SK-N-SH (cell line): Measurements from ENCODE around the gene ADPGK. TPM values are rescaled to one million over a fixed set of nuclear protein-coding genes. Genes with fewer than 3 reads are reported as not detected.

Source experiments
- CTCF ChIA-PET: fragments of 300-600, 350-600 bp; formaldehyde crosslinking; extraction: SDS; loops from one replicate; lab custom pipeline; 2021; lab: Yijun Ruan, JAX
- POLR2A ChIA-PET: fragments of 350-600 bp; sonication (Branson Sonifier 250); formaldehyde crosslinking; extraction: SDS; loops from one replicate; lab custom pipeline; 2020; ENCODE audit warnings: antibody characterized with exemption, inconsistent platforms; lab: Yijun Ruan, JAX
- DNase-seq: peaks from one replicate; pipeline ENCODE4 v3.0.0; 2012
- H2AFZ ChIP-seq: fragments of 200-600 bp; sonication (generic); 2 replicates; pipeline ENCODE4 v1.8.1; 2016; ENCODE audit warnings: antibody characterized with exemption, mild to moderate bottlenecking, low read depth
- H3F3A ChIP-seq: fragments of 200-600 bp; sonication (generic); replicated peaks from 2 replicates; pipeline ENCODE3; 2016; ENCODE audit warnings: antibody characterized with exemption, mild to moderate bottlenecking; ENCODE audit not compliant: insufficient read depth
- H3K27ac ChIP-seq, 2 experiments: fragments of 200-500 bp in 1 of 2; fragments of 200-600 bp in 1 of 2; sonication (Bioruptor generic) in 1 of 2; sonication (generic), shearing (Covaris generic) in 1 of 2; 2 replicates each; pipeline versions ENCODE4 v1.5.1 to v1.6.1; 2014 to 2016; ENCODE audit warnings: low read depth in 2 of 2, inconsistent platforms in 1 of 2, low read length in 1 of 2, mild to moderate bottlenecking in 1 of 2, mixed read lengths in 1 of 2
- H3K27me3 ChIP-seq: fragments of 200-600 bp; sonication (generic), shearing (Covaris generic); 2 replicates; pipeline ENCODE4 v1.6.1; 2016; ENCODE audit warnings: mixed run types; ENCODE audit not compliant: insufficient read depth
- H3K36me3 ChIP-seq, 2 experiments: fragments of 200-500 bp in 1 of 2; fragments of 200-600 bp in 1 of 2; sonication (Bioruptor generic) in 1 of 2; sonication (generic) in 1 of 2; replicated peaks in 1 of 2; 2 replicates each; pipeline versions ENCODE3 to v1.5.1; 2014 to 2016; ENCODE audit warnings: low read length in 1 of 2, mild to moderate bottlenecking in 1 of 2; ENCODE audit not compliant: insufficient read depth in 2 of 2, control insufficient read depth in 1 of 2
- H3K4me1 ChIP-seq, 2 experiments: fragments of 200-500 bp in 1 of 2; fragments of 200-600 bp in 1 of 2; sonication (Bioruptor generic) in 1 of 2; sonication (generic), shearing (Covaris generic) in 1 of 2; 2 replicates each; pipeline versions ENCODE4 v1.5.1 to v1.6.1; 2014 to 2016; ENCODE audit warnings: low read depth in 1 of 2, low read length in 1 of 2, mixed run types in 1 of 2; ENCODE audit not compliant: insufficient read depth in 2 of 2, control insufficient read depth in 1 of 2
- H3K4me2 ChIP-seq: fragments of 200-600 bp; sonication (generic), shearing (Covaris generic); 2 replicates; pipeline ENCODE4 v1.6.1; 2017; ENCODE audit warnings: mixed run types
- H3K4me3 ChIP-seq, 2 experiments: fragments of 200-500 bp in 1 of 2; fragments of 200-600 bp in 1 of 2; sonication (Bioruptor generic) in 1 of 2; sonication (generic), shearing (Covaris generic) in 1 of 2; 2 replicates each; pipeline versions ENCODE4 v1.5.1 to v1.8.1; 2014 to 2016; ENCODE audit warnings: low read depth in 2 of 2, inconsistent platforms in 1 of 2, low read length in 1 of 2, mild to moderate bottlenecking in 1 of 2, mixed read lengths in 1 of 2, moderate library complexity in 1 of 2
- H3K79me2 ChIP-seq: fragments of 200-600 bp; sonication (generic); 2 replicates; pipeline ENCODE4 v1.8.1; 2017; ENCODE audit warnings: mild to moderate bottlenecking; ENCODE audit not compliant: insufficient read depth
- H3K9ac ChIP-seq: fragments of 200-600 bp; sonication (generic); 2 replicates; pipeline ENCODE4 v1.6.1; 2017; ENCODE audit warnings: mixed run types
- H3K9me2 ChIP-seq: fragments of 200-600 bp; sonication (generic); 2 replicates; pipeline ENCODE4 v1.6.1; 2017; ENCODE audit warnings: mixed run types
- H3K9me3 ChIP-seq: fragments of 200-600 bp; sonication (generic); 2 replicates; pipeline ENCODE4 v1.6.1; 2017; ENCODE audit warnings: mixed run types, mild to moderate bottlenecking, moderate library complexity
- H4K20me1 ChIP-seq: fragments of 200-600 bp; sonication (generic); 2 replicates; pipeline ENCODE4 v1.6.1; 2017; ENCODE audit warnings: mild to moderate bottlenecking, mixed run types; ENCODE audit not compliant: insufficient read depth
- CHD2 ChIP-seq: fragments of 150-350 bp; IDR thresholded peaks from 2 replicates; pipeline ENCODE4 v1.6.1; 2018; ENCODE audit warnings: low read length; ENCODE audit not compliant: partially characterized antibody
- FOXJ3 ChIP-seq: sonication (generic); formaldehyde crosslinking; IDR thresholded peaks from 2 replicates; pipeline ENCODE4 v1.5.1; 2020; ENCODE audit warnings: mild to moderate bottlenecking, missing genetic modification reagents
- GATA2 ChIP-seq: sonication (generic); formaldehyde crosslinking; IDR thresholded peaks from 2 replicates; pipeline ENCODE4 v1.5.0; 2020; ENCODE audit warnings: mild to moderate bottlenecking, missing genetic modification reagents
- JUND ChIP-seq: IDR thresholded peaks from 2 replicates; pipeline ENCODE4 v1.4.0; 2012
- MAX ChIP-seq: IDR thresholded peaks from 2 replicates; pipeline ENCODE4 v1.4.0; 2012; ENCODE audit warnings: low read depth
- MEF2A ChIP-seq: IDR thresholded peaks from 2 replicates; pipeline ENCODE4 v1.4.0; 2012; ENCODE audit warnings: low read depth, borderline replicate concordance
- MXI1 ChIP-seq: IDR thresholded peaks from 2 replicates; pipeline ENCODE4 v1.6.1; 2012; ENCODE audit warnings: mild to moderate bottlenecking, low read depth, low read length, improper control_type of control experiment
- NRF1 ChIP-seq: IDR thresholded peaks from 2 replicates; pipeline ENCODE4 v1.6.1; 2012; ENCODE audit warnings: low read depth, mild to moderate bottlenecking, low read length
- PBX3 ChIP-seq: IDR thresholded peaks from 2 replicates; pipeline ENCODE4; 2012
- POLR2AphosphoS5 ChIP-seq: IDR thresholded peaks from 2 replicates; pipeline ENCODE4 v1.6.1; 2012; ENCODE audit warnings: low read depth, low read length
- RCOR1 ChIP-seq: fragments of 150-350 bp; IDR thresholded peaks from 2 replicates; pipeline ENCODE4 v1.6.1; 2017; ENCODE audit warnings: antibody characterized with exemption, low read length
- RFX5 ChIP-seq: IDR thresholded peaks from 2 replicates; pipeline ENCODE4 v1.6.1; 2012; ENCODE audit warnings: mild to moderate bottlenecking, improper control_type of control experiment, low read length
- SIN3A ChIP-seq: IDR thresholded peaks from 2 replicates; pipeline ENCODE4 v1.6.1; 2012; ENCODE audit warnings: low read depth, mild to moderate bottlenecking, low read length, moderate library complexity, borderline replicate concordance
- TEAD4 ChIP-seq: IDR thresholded peaks from 2 replicates; pipeline ENCODE4 v1.4.0; 2012; ENCODE audit warnings: mild to moderate bottlenecking, borderline replicate concordance; ENCODE audit not compliant: insufficient read depth
- USF2 ChIP-seq: fragments of 150-350 bp; IDR thresholded peaks from 2 replicates; pipeline ENCODE4 v1.6.1; 2017; ENCODE audit warnings: antibody characterized with exemption, low read length, low read depth, borderline replicate concordance
- YY1 ChIP-seq: IDR thresholded peaks from 2 replicates; pipeline ENCODE4 v1.4.0; 2012; ENCODE audit warnings: low read depth, mild to moderate bottlenecking
- ZBTB33 ChIP-seq: IDR thresholded peaks from 2 replicates; pipeline ENCODE4 v1.4.0; 2012; ENCODE audit warnings: low read depth, borderline replicate concordance
- WGBS: methylation state at CpG from one replicate; pipeline ENCODE4 v1.1.6; 2017; ENCODE audit warnings: low lambda C conversion rate; 5-methylcytosine and 5-hydroxymethylcytosine counted together
- polyA plus RNA-seq, 3 experiments: library from polyadenylated mRNA; depleted of rRNA; stranded (reverse); fragments of >200 nt; gene quantifications; 2 replicates each; pipeline ENCODE4 v1.2.3, GENCODE V29; 2012

The ADPGK gene
- polyA plus RNA-seq, 1 of the 3 experiments (the other 2 are of a cell fraction), result 57.3 TPM

- TF ChIP-seq MAX (no peak), RFX5 (no peak)
Observed at GRCh38 chr15:72781631-72782030, 1.9 kb downstream of the ADPGK start (continued).

- H3K4me1 ChIP-seq, result peaks cover 0 to 10% of the 10 kb centered on the region in 2 experiments; a peak in 1 of 4 replicates
- no peak overlapping the region for H3K27ac ChIP-seq
- no peak for TF ChIP-seq GATA2 (CRISPR knock-in tag)
- no peak for TF ChIP-seq POLR2AphosphoS5
- TF ChIP-seq FOXJ3 (CRISPR knock-in tag), result no peak
- no peak for TF ChIP-seq TEAD4
- no peak for TF ChIP-seq RCOR1
- no peak for TF ChIP-seq ZBTB33
- no peak for TF ChIP-seq USF2
- TF ChIP-seq JUND, result no peak
- TF ChIP-seq MEF2A, result no peak
- no peak for TF ChIP-seq MXI1
- TF ChIP-seq CHD2, result no peak
- TF ChIP-seq YY1, result no peak
- no peak for TF ChIP-seq NRF1
- no peak for TF ChIP-seq SIN3A
- no peak for TF ChIP-seq RFX5
- TF ChIP-seq PBX3, result no peak
- no peaks in the 10 kb centered on the region for H3K9me3 ChIP-seq
- H4K20me1 ChIP-seq, result 0 out of 2 replicates have a peak, but pooled peaks cover 10% of the 10 kb centered on the region
- H3K4me2 ChIP-seq, result no peak overlapping the region
- POLR2A ChIA-PET, result no interaction called here
- H3K9me2 ChIP-seq, result no peaks in the 10 kb centered on the region
- no peak overlapping the region for H3K4me3 ChIP-seq
- no peak overlapping the region for H3K9ac ChIP-seq
- DNase-seq, result no peak
- H3F3A ChIP-seq, result peaks cover 6% of the 10 kb centered on the region
- no peak overlapping the region for H2AFZ ChIP-seq
- CTCF ChIA-PET, result interaction anchor here (1.0 kb wide), 1 partner anchor 495 kb away, joined by 3 read pairs; no protein-coding TSS in a partner anchor
- WGBS, result 94% methylated on average over 6 of the region's 6 CpGs
- H3K27me3 ChIP-seq, result no peaks in the 10 kb centered on the region
- peaks cover 97% of the 10 kb centered on the region for H3K79me2 ChIP-seq
- peaks cover 14 to 27% of the 10 kb centered on the region in 2 experiments for H3K36me3 ChIP-seq
Observed at GRCh38 chr15:72778796-72779195, 4.8 kb downstream of the ADPGK start.
